Duodenal mucosa (tissue), 2 donors: Measurements from ENCODE around the gene METAP1.
"Not testable (repeated sequence)": the region's sequence is repeated elsewhere in the genome, so short reads cannot be mapped to it uniquely, and the experiment has no call there.

Source experiments
- H3K27ac ChIP-seq: one replicate; pipeline ENCODE4 v1.7.0; 2013; ENCODE audit warnings: low read depth, low read length
- H3K27me3 ChIP-seq, 2 donors: one replicate each; pipeline ENCODE4 v1.7.0; 2013; ENCODE audit warnings: low read length in 2 of 2, control low read depth in 1 of 2; ENCODE audit not compliant: insufficient read depth in 2 of 2, control insufficient read depth in 1 of 2
- H3K36me3 ChIP-seq, 2 donors: one replicate each; pipeline ENCODE4 v1.7.0; 2013; ENCODE audit warnings: low read length in 2 of 2, control low read depth in 1 of 2; ENCODE audit not compliant: insufficient read depth in 2 of 2, control insufficient read depth in 1 of 2
- H3K4me1 ChIP-seq, 2 donors: one replicate each; pipeline ENCODE4 v1.7.0; 2013; ENCODE audit warnings: low read length in 2 of 2, control low read depth in 1 of 2; ENCODE audit not compliant: insufficient read depth in 2 of 2, control insufficient read depth in 1 of 2
- H3K4me3 ChIP-seq, 2 donors: one replicate each; pipeline ENCODE4 v1.7.0; 2013; ENCODE audit warnings: low read length in 2 of 2, low read depth in 1 of 2
- H3K9ac ChIP-seq, 2 donors: one replicate each; pipeline ENCODE4 v1.7.0; 2013; ENCODE audit warnings: low read length in 2 of 2, low read depth in 1 of 2
- H3K9me3 ChIP-seq, 2 donors: one replicate each; pipeline ENCODE4 v1.7.0; 2013; ENCODE audit warnings: low read length in 2 of 2, control low read depth in 1 of 2; ENCODE audit not compliant: control insufficient read depth in 1 of 2

Gene METAP1

GRCh38 chr4:99023800-99024251, 28.3 kb downstream of the METAP1 start:
- H3K36me3 ChIP-seq, H3K4me3 ChIP-seq, H3K27me3 ChIP-seq, H3K27ac ChIP-seq, H3K9ac ChIP-seq: not testable (repeated sequence)
- H3K4me1 ChIP-seq = peaks cover 14 to 32% of the 10 kb centered on the region in 2 donors
- peaks cover 6 to 19% of the 10 kb centered on the region in 2 donors for H3K9me3 ChIP-seq

GRCh38 chr4:99024481-99025275, 29.2 kb downstream of the METAP1 start:
- H3K27ac ChIP-seq = no peak overlapping the region

GRCh38 chr4:99025506-99025905, 30.0 kb downstream of the METAP1 start:
- Histone ChIP-seq H3K27ac (no peak overlapping the region), H3K4me1 (peaks cover 14 to 32% of the 10 kb centered on the region in 2 donors), H3K9me3 (peaks cover 6 to 15% of the 10 kb centered on the region in 2 donors), H3K4me3 (no peak overlapping the region), H3K36me3 (peaks cover 0 to 4% of the 10 kb centered on the region in 2 donors), H3K9ac (no peak overlapping the region), H3K27me3 (no peaks in the 10 kb centered on the region)

More at GRCh38 chr4:99024481-99025275, 29.2 kb downstream of the METAP1 start:
- Histone ChIP-seq H3K36me3 (peaks cover 0 to 4% of the 10 kb centered on the region in 2 donors), H3K4me1 (peaks cover 14 to 32% of the 10 kb centered on the region in 2 donors), H3K27me3 (no peaks in the 10 kb centered on the region), H3K9ac (no peak overlapping the region), H3K4me3 (no peak overlapping the region), H3K9me3 (peaks cover 6 to 19% of the 10 kb centered on the region in 2 donors)

GRCh38 chr4:99027304-99027703, 31.8 kb downstream of the METAP1 start:
- Histone ChIP-seq H3K9me3 (no peaks in the 10 kb centered on the region), H3K27ac (no peak overlapping the region), H3K36me3 (no peaks in the 10 kb centered on the region), H3K9ac (no peak overlapping the region), H3K4me3 (no peak overlapping the region), H3K4me1 (peaks cover 14 to 32% of the 10 kb centered on the region in 2 donors), H3K27me3 (no peaks in the 10 kb centered on the region)

GRCh38 chr4:99028187-99028586, 32.7 kb downstream of the METAP1 start:
- Histone ChIP-seq H3K36me3 (no peaks in the 10 kb centered on the region), H3K27ac (no peak overlapping the region), H3K9ac (no peak overlapping the region), H3K9me3 (no peaks in the 10 kb centered on the region), H3K27me3 (no peaks in the 10 kb centered on the region), H3K4me1 (peaks cover 14 to 32% of the 10 kb centered on the region in 2 donors), H3K4me3 (no peak overlapping the region)

- H3K36me3 ChIP-seq = no peaks in the 10 kb centered on the region
- no peak overlapping the region for H3K4me3 ChIP-seq
- H3K4me1 ChIP-seq = peaks cover 11 to 24% of the 10 kb centered on the region in 2 donors
- no peaks in the 10 kb centered on the region for H3K9me3 ChIP-seq
- H3K27me3 ChIP-seq = no peaks in the 10 kb centered on the region
- H3K27ac ChIP-seq = no peak overlapping the region
- H3K9ac ChIP-seq = no peak overlapping the region
Measured at GRCh38 chr4:99029018-99029735, 33.7 kb downstream of the METAP1 start.

GRCh38 chr4:99029852-99030251, 34.3 kb downstream of the METAP1 start:
- H3K27me3 ChIP-seq = no peaks in the 10 kb centered on the region

GRCh38 chr4:99033956-99034355, 38.4 kb downstream of the METAP1 start:
- no peak overlapping the region for H3K4me3 ChIP-seq
- no peaks in the 10 kb centered on the region for H3K27me3 ChIP-seq
- peaks cover 0 to 5% of the 10 kb centered on the region in 2 donors for H3K9me3 ChIP-seq
- no peak overlapping the region for H3K27ac ChIP-seq
- H3K36me3 ChIP-seq = peaks cover 0 to 3% of the 10 kb centered on the region in 2 donors
- no peaks in the 10 kb centered on the region for H3K4me1 ChIP-seq
- no peak overlapping the region for H3K9ac ChIP-seq

More at GRCh38 chr4:99029852-99030251, 34.3 kb downstream of the METAP1 start:
- Histone ChIP-seq H3K36me3 (no peaks in the 10 kb centered on the region), H3K9me3 (no peaks in the 10 kb centered on the region), H3K9ac (no peak overlapping the region), H3K4me3 (no peak overlapping the region), H3K27ac (no peak overlapping the region), H3K4me1 (peaks cover 5 to 18% of the 10 kb centered on the region in 2 donors)

GRCh38 chr4:99038213-99038612, 42.7 kb downstream of the METAP1 start:
- Histone ChIP-seq H3K9ac (no peak overlapping the region), H3K27me3 (no peaks in the 10 kb centered on the region), H3K4me1 (no peaks in the 10 kb centered on the region), H3K27ac (no peak overlapping the region), H3K36me3 (peaks cover 0 to 3% of the 10 kb centered on the region in 2 donors), H3K9me3 (peaks cover 0 to 5% of the 10 kb centered on the region in 2 donors), H3K4me3 (no peak overlapping the region)

GRCh38 chr4:99043346-99043745, 47.8 kb downstream of the METAP1 start:
- Histone ChIP-seq H3K27ac (no peak overlapping the region), H3K9ac (no peak overlapping the region), H3K9me3 (peaks cover 0 to 2% of the 10 kb centered on the region in 2 donors), H3K4me3 (no peak overlapping the region), H3K4me1 (no peaks in the 10 kb centered on the region), H3K27me3 (no peaks in the 10 kb centered on the region), H3K36me3 (peaks cover 0 to 9% of the 10 kb centered on the region in 2 donors)
